ENCODE measurements around the gene CNNM2.

Gene CNNM2

DNA sequence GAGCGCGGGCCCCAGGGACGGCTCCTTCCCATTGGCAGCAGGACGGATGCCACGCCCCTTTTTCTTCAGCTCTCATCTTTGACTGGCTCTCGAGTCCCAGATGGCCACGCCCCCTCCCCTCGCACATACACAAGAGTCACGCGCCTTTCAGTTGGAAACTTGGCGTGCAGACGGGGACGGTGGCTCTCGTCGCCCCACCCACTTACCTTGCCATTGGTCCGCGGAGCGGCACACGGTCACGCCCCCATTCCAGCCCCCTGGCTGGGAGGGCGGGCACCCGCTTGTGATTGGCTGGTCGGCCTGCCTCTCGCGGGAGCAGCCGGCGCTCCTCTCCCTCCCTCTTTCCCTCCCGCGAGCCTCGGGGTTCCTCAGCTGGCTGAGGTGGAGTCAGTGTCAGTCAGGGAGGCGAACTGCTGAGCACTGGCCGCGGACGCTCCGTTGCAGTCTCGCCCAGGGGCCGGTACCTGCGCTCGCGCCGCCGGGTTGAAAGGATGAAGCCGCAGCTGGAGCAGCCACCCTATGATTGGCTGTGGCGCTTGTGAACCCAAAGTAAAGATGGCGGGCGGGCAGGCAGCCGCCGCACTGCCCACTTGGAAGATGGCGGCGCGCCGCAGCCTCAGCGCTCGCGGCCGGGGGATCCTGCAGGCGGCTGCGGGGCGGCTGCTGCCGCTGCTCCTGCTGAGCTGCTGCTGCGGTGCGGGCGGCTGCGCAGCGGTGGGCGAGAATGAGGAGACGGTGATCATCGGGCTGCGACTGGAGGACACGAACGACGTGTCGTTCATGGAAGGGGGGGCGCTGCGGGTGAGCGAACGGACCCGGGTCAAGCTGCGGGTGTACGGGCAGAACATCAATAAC, at the start of gene CNNM2:
Gene CNNM2 (plus strand): TSS at position 333 of the 855 bp plus-strand sequence. CDS start 187 bp downstream, at position 520.
- peak; percentile 100 for DNase-seq

DNA sequence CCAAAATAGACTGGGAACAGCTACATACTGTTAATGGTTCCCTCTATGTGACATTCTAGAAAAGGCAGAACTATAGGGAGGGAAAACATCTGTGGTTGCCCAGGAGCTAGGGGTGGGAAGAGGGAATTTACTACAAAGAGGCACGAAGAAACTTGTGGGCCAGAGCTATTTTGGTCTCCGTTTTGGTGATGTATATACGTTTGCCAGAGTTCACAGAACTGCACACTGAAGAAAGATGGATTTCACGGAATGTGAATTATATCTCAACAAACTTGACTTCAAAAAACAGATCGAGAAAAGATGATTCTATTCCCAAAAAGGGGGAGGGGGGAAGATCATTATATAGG, 49.2 kb upstream of the CNNM2 start:
- no peak for DNase-seq

DNA sequence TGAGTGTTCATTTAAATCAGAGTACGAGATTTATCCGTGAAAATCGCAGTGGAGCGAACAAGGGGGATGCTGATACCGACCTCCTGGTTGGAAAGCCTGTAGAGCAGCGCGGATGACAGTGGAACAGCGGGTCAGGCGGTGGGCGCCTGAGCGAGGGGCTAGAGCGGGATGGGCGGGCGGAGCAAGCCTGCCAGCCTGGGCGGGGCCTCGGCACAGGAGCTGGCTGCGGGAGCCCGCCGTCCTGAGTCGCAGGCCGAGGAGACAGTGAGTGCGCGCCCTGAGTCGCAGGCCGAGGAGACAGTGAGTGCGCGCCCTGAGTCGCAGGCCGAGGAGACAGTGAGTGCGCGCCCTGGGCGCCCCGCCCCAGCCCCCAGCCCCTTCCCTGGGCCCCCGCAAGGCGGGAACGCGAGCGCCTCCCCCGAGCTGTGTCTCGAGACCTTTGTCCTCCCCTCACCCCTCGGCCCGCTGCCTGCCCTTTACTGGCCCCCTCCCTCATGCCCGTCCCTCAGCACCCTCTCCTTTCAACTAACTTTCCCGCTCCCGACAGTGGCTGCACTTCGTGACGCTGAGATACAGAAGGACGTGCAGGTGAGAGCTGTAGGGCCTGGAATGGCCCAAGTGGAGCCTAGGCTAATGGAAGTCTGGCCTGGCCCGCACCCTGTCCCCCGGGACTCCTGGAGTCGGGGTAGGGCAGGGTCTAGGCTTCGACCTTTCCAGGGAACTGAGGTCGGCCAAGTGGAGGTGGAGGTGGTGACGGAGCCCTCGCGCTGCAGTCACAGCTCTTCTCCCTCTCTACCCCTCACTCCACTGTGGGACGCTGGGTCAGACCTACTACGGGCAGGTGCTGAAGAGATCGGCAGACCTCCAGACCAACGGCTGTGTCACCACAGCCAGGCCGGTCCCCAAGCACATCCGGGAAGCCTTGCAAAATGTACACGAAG, 48.6 kb upstream of the CNNM2 start, which contains the start of gene AS3MT:
Gene AS3MT (plus strand): TSS at position 213 of the 941 bp plus-strand sequence. CDS start 123 bp downstream, at position 336.
- no peak for DNase-seq

DNA sequence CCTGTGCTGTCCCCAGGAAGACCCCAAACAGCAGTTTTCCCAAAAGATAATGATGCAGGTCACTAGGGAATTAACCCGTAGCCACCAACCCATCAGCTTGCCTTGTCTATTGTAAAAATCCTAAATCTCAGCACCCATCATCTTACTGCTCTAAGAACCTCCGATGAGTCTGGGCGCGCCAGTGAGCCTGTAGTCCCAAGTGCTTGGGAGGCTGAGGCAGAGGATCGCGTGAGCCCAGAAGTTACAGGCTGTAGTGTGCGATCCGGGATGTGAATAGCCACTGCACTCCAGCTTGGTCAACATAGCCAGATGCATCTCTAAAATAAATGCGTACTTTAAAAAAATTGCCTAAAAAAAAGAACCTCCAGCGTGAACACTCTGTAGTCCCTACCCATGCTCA, 47.9 kb upstream of the CNNM2 start:
- DNase-seq = no peak

DNA sequence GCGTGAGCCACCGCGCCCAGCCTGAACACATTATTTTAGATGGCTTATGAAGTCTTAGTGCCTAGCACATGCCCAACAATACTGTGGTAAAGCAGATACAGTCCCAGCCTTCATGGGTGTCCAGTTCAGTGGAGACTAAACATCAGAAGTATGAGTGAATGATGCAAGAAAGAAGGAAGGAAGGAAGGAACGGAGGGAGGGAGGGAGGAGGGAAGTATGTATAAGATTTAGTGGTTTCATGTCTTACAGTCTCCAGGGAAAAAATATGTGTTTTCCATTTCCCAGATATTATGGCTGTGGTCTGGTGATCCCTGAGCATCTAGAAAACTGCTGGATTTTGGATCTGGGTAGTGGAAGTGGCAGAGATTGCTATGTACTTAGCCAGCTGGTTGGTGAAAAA, 45.9 kb upstream of the CNNM2 start:
- no peak for DNase-seq

DNA sequence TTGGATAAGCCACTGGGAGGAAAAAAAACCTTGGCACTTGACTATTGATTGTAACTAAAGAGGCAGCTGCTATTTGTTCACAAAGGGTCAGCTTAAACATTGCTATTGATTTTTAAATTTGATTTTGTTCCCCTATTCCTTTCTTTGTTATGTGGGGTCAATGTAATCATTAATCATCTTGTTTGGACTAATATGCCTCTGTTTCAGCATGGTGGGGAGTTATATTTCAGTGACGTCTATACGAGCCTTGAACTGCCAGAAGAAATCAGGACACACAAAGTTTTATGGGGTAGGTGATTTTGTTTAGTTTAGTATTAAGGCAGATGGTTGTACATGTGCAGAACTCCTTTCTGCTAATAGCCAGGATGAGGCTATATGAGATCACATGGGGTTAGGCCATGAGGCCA, 41.3 kb upstream of the CNNM2 start:
- DNase-seq = no peak

DNA sequence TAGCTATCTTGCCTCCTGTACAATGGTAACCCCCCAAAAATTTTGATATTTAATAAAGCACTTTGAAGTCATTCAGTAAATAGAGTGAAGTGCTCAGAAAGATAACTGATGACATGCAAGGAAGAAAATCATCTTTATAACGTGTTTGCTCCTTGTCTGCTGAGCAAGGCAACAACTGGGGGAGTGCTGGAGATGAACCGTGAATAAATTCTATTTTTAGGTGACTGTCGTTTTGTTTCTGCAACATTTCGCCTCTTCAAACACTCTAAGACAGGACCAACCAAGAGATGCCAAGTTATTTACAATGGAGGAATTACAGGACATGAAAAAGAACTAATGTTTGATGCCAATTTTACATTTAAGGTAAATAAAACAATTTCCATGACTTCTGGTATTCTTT, 39.5 kb upstream of the CNNM2 start:
- no peak for DNase-seq

DNA sequence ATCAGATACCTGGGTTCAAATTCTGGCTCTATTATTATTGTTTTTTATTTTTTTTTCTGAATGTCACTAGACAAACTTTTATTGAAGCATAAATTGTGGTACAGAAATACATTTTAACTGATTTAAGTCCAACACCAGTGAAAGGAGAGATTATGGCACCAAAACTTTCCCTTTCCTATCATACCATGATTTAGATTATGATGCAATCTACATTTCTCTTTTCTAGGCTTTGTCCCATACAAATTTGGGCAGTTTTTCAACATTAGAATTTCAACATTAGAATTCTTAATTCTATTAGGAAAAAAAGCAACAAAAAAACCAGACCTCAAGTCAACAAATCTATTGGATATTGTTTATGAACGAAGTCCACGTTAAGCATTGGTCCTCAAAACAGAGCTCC, 37.8 kb upstream of the CNNM2 start:
- DNase-seq = no peak

DNA sequence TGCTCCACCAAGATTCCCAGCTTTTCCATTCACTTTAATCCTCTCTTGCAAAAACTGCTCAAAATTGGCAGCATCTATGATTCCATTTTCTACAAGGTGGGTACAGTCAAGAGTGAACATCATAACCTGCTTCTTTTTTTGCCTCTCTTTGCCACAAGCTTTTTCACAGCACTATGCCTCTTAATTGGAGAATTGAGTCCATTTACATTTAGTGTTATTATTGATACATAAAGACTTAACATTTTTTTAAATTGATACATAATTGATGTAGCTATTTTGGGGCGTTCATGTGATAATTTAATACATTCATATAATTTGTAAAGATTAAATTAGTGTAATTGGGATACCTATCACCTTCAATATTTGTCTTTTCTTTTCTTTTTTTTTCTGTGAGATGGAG, 30.0 kb upstream of the CNNM2 start:
- DNase-seq = no peak

DNA sequence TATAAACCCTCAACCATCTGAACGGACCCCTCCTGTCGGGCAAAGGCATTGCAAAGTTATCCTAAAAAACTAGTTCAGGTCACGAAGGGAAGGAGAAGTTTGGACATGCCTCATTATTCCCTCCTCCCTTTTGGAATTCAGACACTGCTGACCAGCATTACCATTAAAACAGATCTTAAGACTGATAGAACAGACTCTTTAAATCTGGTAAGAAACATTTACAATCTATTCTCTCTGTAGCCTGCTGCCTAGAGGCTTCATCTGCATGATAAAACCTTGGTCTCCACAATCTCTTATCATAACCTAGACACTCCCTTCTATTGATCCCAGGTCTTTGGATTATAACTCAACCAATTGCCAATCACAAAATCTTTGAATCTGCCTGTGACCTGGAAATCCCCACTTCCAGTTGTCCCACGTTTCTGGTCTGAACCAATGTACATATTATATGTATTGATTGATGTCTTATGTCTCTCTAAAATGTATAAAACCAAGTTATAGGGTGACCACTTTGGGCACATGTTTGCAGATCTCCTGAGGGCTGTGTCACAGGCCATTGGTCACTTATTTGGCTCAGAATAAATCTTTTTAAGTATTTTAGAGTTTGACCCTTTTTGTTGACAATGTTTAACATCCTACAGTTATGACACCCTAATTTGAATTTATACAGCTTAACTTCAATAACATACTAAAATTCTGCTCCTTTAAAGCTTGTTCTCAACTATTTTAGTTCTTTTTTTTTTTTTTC, 23.5 kb upstream of the CNNM2 start:
- no peak for DNase-seq

DNA sequence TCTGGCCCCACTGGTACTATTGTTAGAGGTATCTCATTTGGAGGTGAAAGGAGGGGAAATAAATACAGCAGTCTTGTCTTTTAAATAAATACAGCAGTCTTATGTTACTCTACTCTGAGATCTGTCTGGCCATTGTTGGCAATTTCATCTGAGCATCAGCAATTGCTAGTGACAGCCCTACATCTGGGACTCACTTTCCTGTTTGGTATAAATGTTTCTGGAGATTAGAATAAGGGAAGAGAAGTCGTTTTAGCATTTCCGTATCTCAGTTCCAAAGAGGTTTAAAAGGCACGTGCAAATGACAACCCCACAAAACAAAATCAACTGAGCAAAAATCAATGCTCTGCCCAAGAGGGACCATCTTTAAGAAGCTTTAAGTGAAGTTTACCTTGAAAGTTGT, 18.1 kb upstream of the CNNM2 start:
- DNase-seq = no peak

DNA sequence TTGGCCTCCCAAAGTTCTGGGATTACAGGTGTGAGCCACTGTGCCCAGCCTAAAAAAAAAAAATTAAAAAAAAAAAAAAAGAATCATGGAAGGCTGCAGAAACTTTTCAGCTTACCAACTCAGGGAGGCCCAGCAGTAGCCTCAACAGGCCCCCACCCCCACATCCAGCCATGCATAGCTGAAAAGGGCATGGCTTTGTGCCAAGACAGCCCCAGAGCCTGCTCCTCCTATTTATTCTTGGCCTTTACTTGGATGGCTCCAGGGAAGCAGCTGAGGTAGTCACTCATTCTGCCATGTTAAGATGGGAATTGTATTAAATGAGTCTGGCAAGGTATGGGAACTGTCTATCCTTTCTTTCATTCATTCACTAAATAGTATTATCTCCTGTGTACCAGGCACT, 13.7 kb upstream of the CNNM2 start:
- no peak for DNase-seq

DNA sequence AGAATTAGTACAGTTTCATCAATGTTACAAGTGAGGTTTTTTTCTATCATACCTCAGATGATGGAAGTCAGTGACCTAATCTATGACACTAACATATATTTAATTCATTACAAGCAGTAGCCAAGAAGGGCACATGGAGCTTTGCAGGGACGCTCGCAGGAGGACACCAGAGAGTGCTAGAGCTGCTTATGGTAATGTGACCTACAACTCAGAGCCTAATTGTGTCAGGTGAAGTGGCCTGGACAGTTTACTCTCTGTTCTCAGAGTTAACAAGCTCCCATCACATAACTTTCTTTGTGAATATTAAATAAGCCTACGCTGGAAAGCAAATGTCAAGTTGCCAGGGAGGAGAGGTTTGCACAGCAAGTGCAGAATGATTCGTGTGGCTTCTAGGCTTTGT, 11.6 kb upstream of the CNNM2 start:
- DNase-seq = no peak

DNA sequence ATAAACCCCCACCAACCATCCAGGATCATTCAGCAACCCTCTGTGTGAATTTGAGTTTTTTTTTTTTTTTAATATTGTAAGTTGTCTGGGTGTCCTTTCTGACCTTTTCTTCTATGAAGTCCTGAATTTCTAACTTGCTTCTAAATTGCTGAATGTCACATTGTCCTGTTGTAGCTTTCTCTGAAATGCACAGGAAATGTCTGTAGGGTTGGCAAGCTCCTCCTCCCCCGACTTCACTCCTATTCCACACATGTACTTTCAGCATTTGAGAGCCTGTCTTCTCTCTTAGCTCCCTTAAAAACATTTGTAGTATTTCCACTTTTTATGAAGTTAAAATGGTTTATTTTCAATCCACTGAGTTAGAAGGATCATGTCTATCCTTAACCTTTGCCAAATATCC, 3.3 kb upstream of the CNNM2 start:
- DNase-seq = no peak

DNA sequence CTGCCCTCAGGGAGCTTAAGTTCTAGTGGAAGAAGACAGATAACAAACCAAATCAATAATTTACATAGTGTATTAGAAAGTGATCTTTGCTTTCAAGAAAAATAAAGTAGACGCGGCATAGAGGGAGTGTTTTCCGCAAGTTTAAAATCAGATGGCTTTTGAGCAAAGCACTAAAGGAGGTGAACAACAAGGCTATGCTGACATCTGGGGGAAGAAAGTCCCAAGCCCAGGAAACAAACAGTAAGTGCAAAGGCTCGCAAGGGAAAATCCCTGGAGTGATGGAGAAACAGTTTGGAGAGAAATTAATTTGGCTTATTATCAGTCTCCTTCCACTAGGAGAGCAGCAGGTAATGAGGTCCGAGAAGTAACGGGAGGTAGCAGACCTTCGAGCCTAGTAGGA, 1.9 kb upstream of the CNNM2 start:
- DNase-seq = no peak

DNA sequence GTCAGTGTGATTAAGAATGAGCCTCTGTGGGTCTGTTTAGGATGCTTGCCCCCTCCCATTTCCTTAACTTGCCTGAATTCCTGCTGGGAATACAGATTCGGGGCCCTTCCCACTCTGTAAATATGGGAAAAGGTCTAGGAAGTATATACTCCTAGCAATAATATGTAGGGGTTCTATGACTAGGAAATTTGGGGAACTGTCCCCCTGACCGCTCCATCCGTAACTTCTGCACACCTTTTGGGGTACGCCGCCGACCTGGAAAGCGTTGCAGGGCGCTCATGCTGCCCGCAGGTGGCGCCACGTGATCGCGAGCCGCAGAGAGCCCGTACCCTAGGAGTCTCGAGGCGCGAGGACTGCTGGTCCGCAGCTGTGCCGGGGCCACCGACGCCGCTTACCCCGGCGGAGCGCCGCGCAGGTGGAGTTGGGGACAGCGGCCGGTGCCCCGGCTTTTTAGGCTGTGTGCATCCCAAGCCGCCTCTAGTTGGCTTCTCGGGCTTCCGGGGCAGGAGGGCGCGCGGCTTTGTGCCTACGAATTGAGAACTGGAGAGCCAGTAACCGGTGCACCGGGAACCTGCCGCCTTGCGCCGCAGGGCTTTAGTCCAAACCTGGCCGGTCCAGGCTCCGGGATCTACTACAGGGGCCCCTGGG, 656 bp upstream of the CNNM2 start:
- peak; percentile 35 to 74 for DNase-seq

DNA sequence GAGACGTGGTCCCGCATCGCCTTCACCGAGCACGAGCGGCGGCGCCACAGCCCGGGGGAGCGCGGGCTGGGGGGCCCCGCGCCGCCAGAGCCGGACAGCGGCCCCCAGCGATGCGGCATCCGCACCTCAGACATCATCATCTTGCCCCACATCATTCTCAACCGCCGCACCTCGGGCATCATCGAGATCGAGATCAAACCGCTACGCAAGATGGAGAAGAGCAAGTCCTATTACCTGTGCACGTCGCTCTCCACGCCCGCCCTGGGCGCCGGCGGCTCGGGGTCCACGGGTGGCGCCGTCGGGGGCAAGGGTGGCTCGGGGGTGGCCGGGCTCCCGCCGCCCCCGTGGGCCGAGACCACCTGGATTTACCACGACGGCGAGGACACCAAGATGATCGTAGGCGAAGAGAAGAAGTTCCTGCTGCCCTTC, 737 bp downstream of the CNNM2 start:
- no peak for DNase-seq

DNA sequence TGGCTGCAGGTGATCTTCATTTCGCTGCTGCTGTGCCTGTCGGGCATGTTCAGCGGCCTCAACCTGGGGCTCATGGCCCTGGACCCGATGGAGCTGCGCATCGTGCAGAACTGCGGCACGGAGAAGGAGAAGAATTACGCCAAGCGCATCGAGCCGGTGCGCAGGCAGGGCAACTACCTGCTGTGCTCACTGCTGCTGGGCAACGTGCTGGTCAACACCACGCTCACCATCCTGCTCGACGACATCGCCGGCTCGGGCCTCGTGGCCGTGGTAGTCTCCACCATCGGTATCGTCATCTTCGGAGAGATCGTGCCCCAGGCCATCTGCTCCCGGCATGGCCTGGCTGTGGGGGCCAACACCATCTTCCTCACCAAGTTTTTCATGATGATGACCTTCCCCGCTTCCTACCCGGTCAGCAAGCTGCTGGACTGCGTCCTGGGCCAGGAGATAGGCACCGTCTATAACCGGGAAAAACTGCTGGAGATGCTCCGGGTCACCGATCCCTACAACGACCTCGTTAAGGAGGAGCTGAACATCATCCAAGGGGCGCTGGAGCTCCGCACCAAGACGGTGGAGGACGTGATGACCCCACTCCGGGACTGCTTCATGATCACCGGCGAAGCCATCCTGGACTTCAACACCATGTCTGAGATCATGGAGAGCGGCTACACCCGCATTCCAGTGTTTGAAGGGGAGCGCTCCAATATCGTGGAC, 1.3 kb downstream of the CNNM2 start:
- no peak for DNase-seq

DNA sequence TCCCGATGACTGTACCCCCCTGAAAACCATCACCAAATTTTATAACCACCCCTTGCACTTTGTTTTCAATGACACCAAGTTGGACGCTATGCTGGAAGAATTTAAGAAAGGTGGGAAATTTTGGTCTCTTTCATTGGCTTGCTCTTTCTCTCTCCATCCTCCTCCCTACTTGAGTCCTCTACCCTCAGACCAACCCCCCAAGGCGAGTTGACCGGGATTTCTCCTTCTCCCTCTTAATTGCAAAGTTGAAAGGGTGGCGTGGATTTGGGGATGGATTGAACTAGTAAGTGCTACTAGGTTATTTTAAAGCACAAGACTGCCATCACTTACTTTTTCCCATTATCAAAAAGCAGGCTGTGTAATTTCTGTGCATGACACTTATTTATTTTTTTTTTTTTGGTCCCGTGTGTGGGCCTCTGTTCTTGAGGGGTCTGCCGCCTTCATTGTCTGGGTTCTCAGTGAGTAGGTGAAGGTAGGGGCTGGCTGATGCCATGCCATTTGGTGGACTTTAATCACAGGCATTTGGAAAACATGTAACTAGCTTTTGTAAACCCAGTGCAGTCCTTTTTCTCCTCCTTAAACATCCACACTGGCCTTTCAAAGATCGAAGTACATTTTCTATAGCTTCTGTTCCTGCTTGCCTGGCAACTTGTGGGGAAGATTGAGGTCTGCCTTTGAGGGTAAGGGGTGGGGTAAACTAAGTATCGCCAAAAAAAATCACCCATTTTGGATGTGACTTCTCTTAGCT, 2.1 kb downstream of the CNNM2 start:
- DNase-seq = no peak

DNA sequence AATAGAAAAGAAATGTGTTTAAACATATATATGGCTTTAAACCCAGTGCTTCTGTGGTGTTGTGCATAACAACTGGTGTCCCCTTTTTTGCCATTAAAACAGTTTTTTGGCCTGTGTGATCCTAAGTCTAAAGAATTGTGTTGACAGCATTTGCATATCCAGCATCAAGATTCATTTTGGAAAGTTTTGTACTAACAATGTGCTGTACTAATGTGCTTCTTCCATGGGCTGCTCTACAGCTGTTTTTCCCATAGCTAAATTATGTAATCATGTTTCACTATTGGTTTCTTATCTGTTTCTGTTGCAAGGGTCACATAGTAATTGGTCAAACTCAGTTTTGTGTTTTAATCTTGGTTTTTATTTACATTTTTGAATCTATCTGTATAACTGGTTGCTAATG, 5.5 kb downstream of the CNNM2 start:
- no peak for DNase-seq

DNA sequence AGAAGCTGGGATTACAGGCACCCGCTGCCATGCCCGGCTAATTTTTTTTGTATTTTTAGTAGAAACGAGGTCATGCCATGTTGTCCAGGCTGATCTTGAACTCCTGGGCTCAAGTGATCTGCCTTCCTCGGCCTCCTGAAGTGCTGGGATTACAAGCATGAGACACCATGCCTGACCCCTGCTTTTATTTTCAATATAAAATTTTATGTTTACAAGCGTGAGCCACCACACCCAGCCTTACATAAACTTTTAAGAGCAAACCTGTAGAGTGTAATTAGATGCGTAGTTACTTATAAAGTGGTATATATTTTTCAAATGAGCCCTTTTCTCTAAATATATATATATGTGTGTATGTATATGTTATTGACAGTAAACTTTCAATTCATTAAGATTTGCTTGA, 8.7 kb downstream of the CNNM2 start:
- no peak for DNase-seq
